T-helper 2 cell treated with Interferon-gamma antibody and Interleukin-4, amounts not matched to agents 100 ng/mL and 5 ng/mL, for 36 hours (primary cell): ENCODE measurements around the gene PPA1. TPM values are rescaled to one million over a fixed set of nuclear protein-coding genes. Genes with fewer than 3 reads are reported as not detected.
"Not testable (repeated sequence)": the region's sequence is repeated elsewhere in the genome, so short reads cannot be mapped to it uniquely, and the experiment has no call there.

Source experiments
- intact Hi-C: fragments of 100-400 bp; cut with micrococcal nuclease; formaldehyde crosslinking; loops from one replicate; pipeline ENCODE4 v1.15.1; 2023
- total RNA-seq: library from RNA; stranded (reverse); gene quantifications from 2 replicates; pipeline ENCODE4 v1.2.3, GENCODE V29; 2022

The PPA1 gene
- total RNA-seq, 1 donor from 2014 or later: 194 TPM

GRCh38 chr10:70176441-70176840 lies 56.8 kb downstream of the PPA1 start:
- intact Hi-C loops: no loop called here

- intact Hi-C loops: no loop called here
Measured at GRCh38 chr10:70175516-70175915, 57.7 kb downstream of the PPA1 start.

DNA sequence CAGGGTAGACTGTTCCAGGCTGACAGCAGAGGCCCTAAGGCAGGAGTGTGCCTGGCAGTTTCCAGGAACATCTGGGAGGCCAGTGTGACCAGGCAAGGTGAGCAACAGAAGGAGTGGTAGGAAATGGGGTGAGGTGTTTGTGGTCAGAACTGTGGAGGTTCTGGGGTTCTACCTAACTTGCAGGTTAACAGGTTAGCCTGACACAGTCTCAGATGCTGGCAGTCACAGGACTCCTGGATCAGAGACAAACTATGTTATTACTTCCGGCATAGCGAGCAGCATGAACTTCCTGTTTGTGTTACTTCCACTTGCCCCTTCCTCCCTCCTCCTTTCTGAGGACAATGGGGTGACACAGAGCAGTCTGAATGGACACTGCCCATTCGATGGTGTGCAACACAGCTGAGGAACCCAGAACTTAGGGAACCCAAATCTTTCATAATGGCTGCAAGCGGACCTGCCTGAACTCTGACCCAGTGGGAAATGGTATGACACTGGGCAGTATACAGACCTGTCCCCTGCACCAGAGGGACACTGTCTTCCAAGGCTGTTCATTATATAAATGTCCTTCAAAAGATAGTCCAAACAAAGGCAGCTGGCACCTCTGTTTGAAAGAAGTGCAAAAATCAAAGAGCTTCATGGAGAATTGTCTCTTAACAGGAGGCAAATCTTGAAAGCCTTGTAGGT lies 59.0 kb downstream of the PPA1 start:
- intact Hi-C loops: no loop called here

- intact Hi-C loops: loop anchor here (1.0 to 2.0 kb wide), 4 partner anchors 24 to 234 kb away; partner anchors contain the start of genes EIF4EBP2, PPA1 and TYSND1
Measured at GRCh38 chr10:70169649-70170364, 63.4 kb downstream of the PPA1 start.

DNA sequence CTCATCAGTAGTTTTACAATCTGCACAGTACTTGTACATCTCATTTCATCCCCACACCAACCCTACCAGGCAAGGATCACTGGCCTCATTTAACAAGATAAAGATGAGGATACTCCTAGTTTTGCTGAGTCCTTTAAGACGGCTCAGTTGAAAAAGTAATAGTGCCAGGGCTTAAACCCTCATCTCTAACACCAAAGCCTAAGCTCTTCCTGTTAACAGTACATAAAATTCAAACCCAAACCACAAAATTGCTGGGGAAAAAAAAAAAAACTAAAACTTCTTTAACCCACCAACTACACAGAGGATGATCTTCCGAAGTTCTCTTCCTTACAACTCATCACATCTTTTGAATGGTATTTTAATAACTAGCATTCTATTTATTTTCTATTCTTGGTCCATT lies 64.2 kb downstream of the PPA1 start:
- intact Hi-C loops: loop anchor here (2.0 kb wide), 1 partner anchor 76 kb away; no protein-coding TSS in a partner anchor

GRCh38 chr10:70167246-70167645 lies 66.0 kb downstream of the PPA1 start:
- intact Hi-C loops: no loop called here

DNA sequence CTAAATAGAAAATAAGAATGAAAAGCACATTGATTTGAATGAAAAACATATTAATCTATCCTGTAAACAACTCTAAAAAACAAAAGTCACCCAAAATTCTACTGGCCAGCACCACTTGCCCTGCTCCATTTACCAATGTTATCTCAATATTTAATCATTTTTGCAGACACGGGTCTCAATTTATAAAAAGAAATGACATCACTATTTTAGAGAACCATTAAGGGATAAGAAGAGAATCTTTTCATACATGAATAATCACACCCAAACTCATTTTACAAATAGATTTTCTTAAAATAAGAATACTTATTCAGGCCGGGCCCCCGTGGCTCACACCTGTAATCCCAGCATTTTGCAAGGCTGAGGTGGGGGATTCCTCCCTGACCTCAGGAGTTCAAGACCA lies 66.8 kb downstream of the PPA1 start:
- intact Hi-C loops: no loop called here

DNA sequence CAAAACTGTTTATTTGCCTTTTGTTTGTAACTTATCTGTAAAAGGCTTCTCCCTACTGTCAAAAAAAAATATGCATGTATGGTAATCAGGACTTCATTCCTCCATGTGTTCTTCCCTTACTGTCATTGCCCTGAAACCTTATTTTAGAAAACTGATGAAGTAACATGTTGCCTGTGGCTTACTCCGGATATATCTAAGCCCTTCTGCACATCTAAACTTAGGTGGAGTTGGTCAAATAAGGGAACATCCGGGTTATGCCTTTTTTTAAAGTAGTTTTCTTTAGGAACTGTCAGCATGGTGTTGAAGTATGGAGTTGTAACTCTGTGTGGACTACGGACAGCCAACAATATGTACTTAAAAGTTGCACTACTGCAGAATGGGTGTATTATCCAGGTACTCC lies 69.1 kb downstream of the PPA1 start:
- intact Hi-C loops: loop anchor here (5.0 kb wide), 1 partner anchor 413 kb away; no protein-coding TSS in a partner anchor

GRCh38 chr10:70163448-70163847 lies 69.8 kb downstream of the PPA1 start:
- intact Hi-C loops: loop anchor here (2.0 to 5.0 kb wide), 2 partner anchors 69 to 414 kb away; partner anchors contain the start of gene PPA1

DNA sequence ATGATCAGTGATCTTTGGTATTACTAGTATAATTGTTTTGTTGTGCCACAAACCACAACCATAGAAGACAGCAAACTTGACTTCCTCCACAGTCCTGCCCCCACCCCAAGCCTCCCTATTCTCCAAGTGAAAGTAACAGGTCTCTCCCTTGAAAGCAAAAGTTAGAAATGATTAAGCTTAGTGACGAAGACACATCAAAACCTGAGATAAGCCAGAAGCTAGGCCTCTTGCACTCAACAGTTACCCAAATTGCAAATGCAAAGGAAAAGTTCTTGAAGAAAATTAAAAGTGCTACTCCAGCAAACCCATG lies 70.4 kb downstream of the PPA1 start:
- intact Hi-C loops: loop anchor here (1.0 to 5.0 kb wide), 3 partner anchors 17 to 414 kb away; partner anchors contain the start of genes PPA1 and TYSND1

DNA sequence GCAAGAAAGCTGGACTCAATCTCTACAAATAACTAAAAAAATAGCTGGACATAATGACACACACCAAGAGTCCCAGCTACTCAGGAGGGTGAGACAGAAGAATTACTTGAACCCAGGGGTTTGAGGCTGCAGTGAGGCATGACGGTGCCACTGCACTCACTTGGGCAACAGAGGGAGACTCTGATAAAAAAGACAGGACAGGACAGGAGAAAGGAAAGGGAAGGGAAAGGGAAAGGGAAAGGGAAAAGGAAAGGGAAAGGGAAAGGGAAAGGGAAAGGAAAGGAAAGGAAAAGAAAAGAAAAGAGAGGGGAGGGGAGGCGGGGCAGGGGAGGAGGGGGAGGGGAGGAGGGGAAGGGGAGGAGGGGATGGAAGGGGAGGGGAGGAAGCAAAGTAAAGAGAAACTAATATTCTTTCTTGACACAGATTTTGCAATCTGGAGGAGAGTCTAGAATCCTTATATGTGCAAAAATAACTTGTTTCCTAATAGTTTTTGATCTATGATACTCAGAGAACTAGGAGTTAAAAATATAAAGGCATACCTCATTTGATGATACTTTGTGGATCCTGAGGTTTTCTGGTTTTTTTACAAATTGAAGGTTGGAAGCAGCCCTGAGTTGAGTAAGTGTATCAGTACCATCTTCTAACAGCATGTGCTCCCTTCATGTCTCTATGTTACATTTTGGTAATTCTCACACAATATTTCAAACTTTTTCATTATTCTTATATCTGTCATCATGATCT lies 70.9 kb downstream of the PPA1 start:
- intact Hi-C loops: loop anchor here (1.0 to 5.0 kb wide), 3 partner anchors 16 to 415 kb away; partner anchors contain the start of genes PPA1 and TYSND1

- intact Hi-C loops: loop anchor here (5.0 kb wide), 1 partner anchor 417 kb away; no protein-coding TSS in a partner anchor
Measured at GRCh38 chr10:70160798-70161197, 72.4 kb downstream of the PPA1 start.

DNA sequence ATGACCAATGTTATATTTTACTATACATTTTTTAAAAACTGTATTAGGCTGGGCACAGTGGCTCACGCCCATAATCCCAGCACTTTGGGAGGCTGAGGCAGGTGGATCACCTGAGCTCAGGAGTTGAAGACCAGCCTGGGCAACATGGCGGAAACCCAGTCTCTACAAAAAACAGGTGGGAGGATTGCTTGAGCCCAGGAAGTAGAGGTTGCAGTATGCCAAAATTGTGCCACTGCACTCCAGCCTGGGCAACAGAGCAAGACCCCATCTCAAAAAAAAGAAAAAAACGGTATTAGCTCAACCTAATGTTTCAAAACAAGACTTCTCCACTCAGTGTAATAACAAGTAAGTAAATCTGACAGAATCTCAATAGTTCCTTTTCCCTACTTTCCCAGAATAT lies 73.9 kb downstream of the PPA1 start:
- intact Hi-C loops: not testable (repeated sequence)

DNA sequence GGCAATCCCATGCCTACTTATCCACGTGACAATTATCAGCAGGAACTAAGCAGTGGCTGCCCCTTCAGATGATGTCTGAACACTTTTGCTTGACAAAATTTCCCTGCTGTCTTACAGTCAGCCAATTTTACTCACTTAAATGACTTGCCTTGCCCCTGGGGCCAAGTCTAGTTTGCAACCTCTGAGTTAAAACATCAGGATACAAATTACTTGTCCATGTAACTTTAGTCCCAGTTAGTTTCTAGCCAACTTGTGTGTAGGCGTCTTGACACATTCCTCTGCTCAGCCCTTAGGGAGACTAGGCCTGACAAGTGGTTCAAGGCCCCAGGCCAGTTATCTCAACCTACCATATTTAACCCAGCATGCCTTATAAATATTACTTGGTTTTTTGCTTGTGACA lies 75.1 kb downstream of the PPA1 start:
- intact Hi-C loops: no loop called here

DNA sequence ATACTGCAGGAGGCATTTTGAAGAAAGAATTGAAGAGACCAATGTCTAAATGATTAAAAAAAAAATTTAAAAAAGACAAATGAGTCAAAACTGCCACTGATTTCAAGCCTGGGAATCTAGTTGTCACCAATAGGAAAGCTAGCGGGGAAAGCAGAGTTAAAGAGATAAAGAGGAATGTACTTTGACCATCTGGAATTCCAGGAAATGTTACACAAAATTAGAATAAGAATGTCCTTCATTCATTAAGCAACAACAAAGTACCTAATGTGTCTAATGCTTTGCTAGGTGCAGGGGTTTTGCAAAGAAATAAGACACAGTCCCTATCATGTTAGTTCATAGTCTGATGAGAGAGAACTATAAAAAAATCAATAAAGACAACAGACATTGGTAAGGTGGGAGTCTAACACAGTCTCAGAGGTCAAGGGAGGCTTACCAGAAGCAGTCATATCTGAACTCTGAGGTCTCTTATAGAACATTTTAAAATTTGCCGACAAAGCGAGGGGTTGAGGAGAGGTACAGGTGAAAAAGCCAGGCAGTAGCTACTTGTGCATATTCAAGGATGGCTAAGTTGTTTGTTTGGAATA lies 77.9 kb downstream of the PPA1 start:
- intact Hi-C loops: no loop called here

Other genes with a start within 250 kb of the PPA1 start
- gene MACROH2A2, start 180.6 kb downstream of the PPA1 start, total RNA-seq: 2.9 and 4.3 TPM in 2 replicates
- 3.1 and 3.7 TPM in 2 replicates for gene AIFM2, start 100.6 kb downstream of the PPA1 start, total RNA-seq
- gene TYSND1, start 86.7 kb downstream of the PPA1 start, total RNA-seq: 14.1 and 14.7 TPM in 2 replicates
- gene SAR1A, start 62.9 kb downstream of the PPA1 start, total RNA-seq: 101 and 103 TPM in 2 replicates
- gene NPFFR1, start 50.6 kb upstream of the PPA1 start, total RNA-seq: not detected in 2 replicates
- gene LRRC20, start 149.2 kb upstream of the PPA1 start, total RNA-seq: 13.6 and 13.8 TPM in 2 replicates
- gene EIF4EBP2, start 170.7 kb upstream of the PPA1 start, total RNA-seq: 61.7 and 62.3 TPM in 2 replicates
- 0.09 and 0.11 TPM in 2 replicates for gene NODAL, start 208.3 kb upstream of the PPA1 start, total RNA-seq
- 1.1 and 1.2 TPM in 2 replicates for gene PALD1, start 245.3 kb upstream of the PPA1 start, total RNA-seq